ENCODE data around the gene CNTNAP2.
A peak's percentile ranks its signal among the peaks of the same experiment; 100 is the strongest.

Gene CNTNAP2

GRCh38 chr7:148380596-148381419 lies 2264.2 kb downstream of the CNTNAP2 start:
- H3K27ac ChIP-seq (ENCODE audit: extremely low read depth, low read depth, low read length), result no peak overlapping the region
- H3K9me3 ChIP-seq (ENCODE audit: control insufficient read depth, insufficient read depth, low read depth, low read length), result no peaks in the 10 kb centered on the region
- H3K4me3 ChIP-seq (ENCODE audit: low read depth, low read length), result no peak overlapping the region
- ChIA-PET POLR2A (no interaction called here), CTCF (interaction anchor here (0.6 kb wide), 1 partner anchor 490 kb away, joined by 3 read pairs; no protein-coding TSS in a partner anchor)
- TF ChIP-seq MZF1 (tag by site-specific recombination; IDR thresholded peaks at IDR 0.05; ENCODE audit: borderline replicate concordance), result peak; percentile 67
- peak; percentile 36; the same call in 1 of the 2 replicates for TF ChIP-seq FEZF1 (tag by site-specific recombination; IDR thresholded peaks at IDR 0.05)
- 0 out of 2 replicates have a peak, but pooled peaks have one; percentile 21 for TF ChIP-seq ATF2 (tag by site-specific recombination; IDR thresholded peaks at IDR 0.05; ENCODE audit: low read depth)
- TF ChIP-seq ZNF133 (tag by site-specific recombination; IDR thresholded peaks at IDR 0.05), result no peak
- no peaks in the 10 kb centered on the region for H3K4me1 ChIP-seq (ENCODE audit: control insufficient read depth, insufficient read depth, low read length)
- peaks cover 0 to 15% of the 10 kb centered on the region in 2 experiments; a peak in 2 of 3 replicates for H3K36me3 ChIP-seq (ENCODE audit: control insufficient read depth in 2 of 2, insufficient read depth in 1 of 2, low read length in 2 of 2)

- no peaks in the 10 kb centered on the region for H3K4me1 ChIP-seq (ENCODE audit: control insufficient read depth, insufficient read depth, low read length)
- POLR2A ChIA-PET, result interaction anchor here (0.6 to 0.7 kb wide), 2 partner anchors 22 to 473 kb away, joined by 3 to 5 read pairs; no protein-coding TSS in a partner anchor
- peaks cover 0 to 15% of the 10 kb centered on the region in 2 experiments; a peak in 2 of 3 replicates for H3K36me3 ChIP-seq (ENCODE audit: control insufficient read depth in 2 of 2, insufficient read depth in 1 of 2, low read length in 2 of 2)
- CTCF ChIA-PET, result interaction anchor here (0.7 kb wide), 1 partner anchor 35 kb away, joined by 4 read pairs; no protein-coding TSS in a partner anchor
- TF ChIP-seq ZNF510 (tag by site-specific recombination; IDR thresholded peaks at IDR 0.05; ENCODE audit: insufficient replicate concordance) (no peak), ZNF544 (tag by site-specific recombination; IDR thresholded peaks at IDR 0.05) (no peak), ZNF366 (tag by site-specific recombination; conservative IDR thresholded peaks at IDR 0.05) (no peak), KLF10 (tag by site-specific recombination; IDR thresholded peaks at IDR 0.05) (no peak), SALL2 (tag by site-specific recombination; IDR thresholded peaks at IDR 0.05; ENCODE audit: borderline replicate concordance) (no peak), ZNF529 (tag by site-specific recombination; IDR thresholded peaks at IDR 0.05; ENCODE audit: insufficient replicate concordance) (no peak), ZNF280D (tag by site-specific recombination; IDR thresholded peaks at IDR 0.05) (no peak), ZNF394 (tag by site-specific recombination; IDR thresholded peaks at IDR 0.05; ENCODE audit: borderline replicate concordance) (no peak), MYNN (tag by site-specific recombination; IDR thresholded peaks at IDR 0.05; ENCODE audit: borderline replicate concordance) (no peak), ZNF776 (tag by site-specific recombination; IDR thresholded peaks at IDR 0.05; ENCODE audit: borderline replicate concordance) (no peak), ZNF76 (tag by site-specific recombination; IDR thresholded peaks at IDR 0.05; ENCODE audit: borderline replicate concordance, low read depth) (no peak), ZNF692 (tag by site-specific recombination; IDR thresholded peaks at IDR 0.05) (no peak), ZNF660 (tag by site-specific recombination; IDR thresholded peaks at IDR 0.05) (no peak), ZNF302 (tag by site-specific recombination; IDR thresholded peaks at IDR 0.05; ENCODE audit: low read depth) (no peak), ZBTB17 (tag by site-specific recombination; IDR thresholded peaks at IDR 0.05) (no peak), ZNF677 (tag by site-specific recombination; IDR thresholded peaks at IDR 0.05) (no peak), ZNF639 (tag by site-specific recombination; IDR thresholded peaks at IDR 0.05) (no peak)
- H3K4me3 ChIP-seq (ENCODE audit: low read depth, low read length), result no peak overlapping the region
- H3K27ac ChIP-seq (ENCODE audit: extremely low read depth, low read depth, low read length), result no peak overlapping the region
- no peaks in the 10 kb centered on the region for H3K9me3 ChIP-seq (ENCODE audit: control insufficient read depth, insufficient read depth, low read depth, low read length)
These were observed 2266.0 kb downstream of the CNTNAP2 start for GRCh38 chr7:148382596-148382995.
